RWPE2 (cell line): Measurements from ENCODE around the gene SIX3.

Source experiments
- ATAC-seq: fragments of 200-7000 bp; cut with Tn5 transposase; 3 replicates; pipeline ENCODE4 v1.9.1; 2021; ENCODE audit warnings: low read depth
- DNase-seq: peaks from one replicate; pipeline ENCODE4 v3.0.0-alpha.2; 2020; ENCODE audit warnings: low spot score
- H3K27ac ChIP-seq: fragments of 450-650 bp; 2 replicates; pipeline ENCODE4 v1.5.1; 2017; ENCODE audit warnings: mild to moderate bottlenecking; ENCODE audit not compliant: poor library complexity, severe bottlenecking
- H3K27me3 ChIP-seq: fragments of 250-450 bp; sonication (Bioruptor Pico); 2 replicates; pipeline ENCODE4 v1.5.1; 2021; ENCODE audit warnings: mild to moderate bottlenecking, moderate library complexity; ENCODE audit not compliant: insufficient read depth, poor library complexity, severe bottlenecking
- H3K36me3 ChIP-seq: fragments of 250-450 bp; sonication (Bioruptor Pico); 2 replicates; pipeline ENCODE4 v1.5.1; 2020; ENCODE audit warnings: low read depth, mild to moderate bottlenecking, moderate library complexity
- H3K4me1 ChIP-seq: fragments of 250-450 bp; sonication (Bioruptor Pico); 2 replicates; pipeline ENCODE4 v1.5.1; 2021; ENCODE audit warnings: mild to moderate bottlenecking, moderate library complexity; ENCODE audit not compliant: insufficient read depth, poor library complexity, severe bottlenecking
- H3K4me3 ChIP-seq: fragments of 250-450 bp; sonication (Bioruptor Pico); 2 replicates; pipeline ENCODE4 v1.5.1; 2021; ENCODE audit warnings: mild to moderate bottlenecking, moderate library complexity; ENCODE audit not compliant: severe bottlenecking
- H3K9me3 ChIP-seq: fragments of 250-450 bp; sonication (Bioruptor Pico); 2 replicates; pipeline ENCODE4 v1.5.1; 2021; ENCODE audit warnings: mild to moderate bottlenecking, moderate library complexity; ENCODE audit not compliant: severe bottlenecking
- TF ChIP-seq, protein P1 (sequence below): fragments of 450-650 bp; IDR thresholded peaks from one replicate; pipeline ENCODE4 v1.5.1; 2017; ENCODE audit warnings: mild to moderate bottlenecking, moderate library complexity; ENCODE audit not compliant: poor library complexity, severe bottlenecking

SIX3 gene

GRCh38 chr2:44972771-44973535, 31.5 kb downstream of the SIX3 start:
- no peak for ATAC-seq
- TF ChIP-seq, protein P1, sequence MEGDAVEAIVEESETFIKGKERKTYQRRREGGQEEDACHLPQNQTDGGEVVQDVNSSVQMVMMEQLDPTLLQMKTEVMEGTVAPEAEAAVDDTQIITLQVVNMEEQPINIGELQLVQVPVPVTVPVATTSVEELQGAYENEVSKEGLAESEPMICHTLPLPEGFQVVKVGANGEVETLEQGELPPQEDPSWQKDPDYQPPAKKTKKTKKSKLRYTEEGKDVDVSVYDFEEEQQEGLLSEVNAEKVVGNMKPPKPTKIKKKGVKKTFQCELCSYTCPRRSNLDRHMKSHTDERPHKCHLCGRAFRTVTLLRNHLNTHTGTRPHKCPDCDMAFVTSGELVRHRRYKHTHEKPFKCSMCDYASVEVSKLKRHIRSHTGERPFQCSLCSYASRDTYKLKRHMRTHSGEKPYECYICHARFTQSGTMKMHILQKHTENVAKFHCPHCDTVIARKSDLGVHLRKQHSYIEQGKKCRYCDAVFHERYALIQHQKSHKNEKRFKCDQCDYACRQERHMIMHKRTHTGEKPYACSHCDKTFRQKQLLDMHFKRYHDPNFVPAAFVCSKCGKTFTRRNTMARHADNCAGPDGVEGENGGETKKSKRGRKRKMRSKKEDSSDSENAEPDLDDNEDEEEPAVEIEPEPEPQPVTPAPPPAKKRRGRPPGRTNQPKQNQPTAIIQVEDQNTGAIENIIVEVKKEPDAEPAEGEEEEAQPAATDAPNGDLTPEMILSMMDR, result no peak
- no peaks in the 10 kb centered on the region for H3K9me3 ChIP-seq
- H3K4me3 ChIP-seq, result no peak overlapping the region
- H3K27me3 ChIP-seq, result no peaks in the 10 kb centered on the region
- no peak for DNase-seq
- no peak overlapping the region for H3K27ac ChIP-seq
- H3K36me3 ChIP-seq, result no peaks in the 10 kb centered on the region
- H3K4me1 ChIP-seq, result no peaks in the 10 kb centered on the region

DNA sequence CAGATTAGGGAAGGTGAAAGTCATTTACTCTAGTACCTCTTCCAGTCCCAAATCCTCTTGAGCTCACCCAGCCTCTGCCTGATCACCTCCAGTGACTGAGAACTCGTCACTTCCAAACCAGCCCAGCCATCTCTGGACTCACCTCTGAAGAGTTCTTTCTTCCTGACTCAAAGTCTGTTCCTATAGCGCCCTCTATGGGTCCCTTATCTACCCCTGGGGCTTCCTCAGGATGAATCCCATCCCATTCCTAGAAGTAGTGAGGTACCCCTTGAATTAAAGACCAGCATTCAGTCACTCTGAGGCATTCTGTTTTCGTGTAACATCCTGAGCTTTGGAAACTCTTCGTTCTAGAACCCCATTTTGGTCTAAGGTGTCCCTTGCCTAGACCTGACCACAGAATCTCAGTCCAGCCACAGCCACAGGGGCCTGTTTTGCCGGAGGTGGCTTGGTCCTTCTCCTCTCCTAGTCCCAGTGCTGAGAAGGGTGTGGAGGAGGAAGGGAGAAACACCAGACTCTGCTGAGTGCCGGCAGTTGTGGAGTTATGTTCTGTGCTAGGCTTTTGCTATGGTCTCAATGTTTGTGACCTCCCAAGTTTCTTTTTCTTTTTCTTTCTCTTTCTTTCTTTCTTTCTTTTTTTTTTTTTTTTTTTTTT, 32.7 kb downstream of the SIX3 start:
- ATAC-seq (peak; percentile 55; the same call in 2 of the 3 replicates), DNase-seq (no peak)
- H3K27ac ChIP-seq, result no peak overlapping the region
- no peaks in the 10 kb centered on the region for H3K9me3 ChIP-seq
- no peaks in the 10 kb centered on the region for H3K36me3 ChIP-seq
- TF ChIP-seq, protein P1, result peak; percentile 53
- H3K4me3 ChIP-seq, result no peak overlapping the region
- H3K4me1 ChIP-seq, result no peaks in the 10 kb centered on the region
- no peaks in the 10 kb centered on the region for H3K27me3 ChIP-seq

GRCh38 chr2:44975571-44976450, 34.3 kb downstream of the SIX3 start:
- DNase-seq (no peak), ATAC-seq (no peak)
- H3K27me3 ChIP-seq, result no peaks in the 10 kb centered on the region
- no peaks in the 10 kb centered on the region for H3K36me3 ChIP-seq
- TF ChIP-seq, protein P1, result no peak
- H3K9me3 ChIP-seq, result no peaks in the 10 kb centered on the region
- no peak overlapping the region for H3K4me3 ChIP-seq
- H3K4me1 ChIP-seq, result no peaks in the 10 kb centered on the region
- no peak overlapping the region for H3K27ac ChIP-seq

DNA sequence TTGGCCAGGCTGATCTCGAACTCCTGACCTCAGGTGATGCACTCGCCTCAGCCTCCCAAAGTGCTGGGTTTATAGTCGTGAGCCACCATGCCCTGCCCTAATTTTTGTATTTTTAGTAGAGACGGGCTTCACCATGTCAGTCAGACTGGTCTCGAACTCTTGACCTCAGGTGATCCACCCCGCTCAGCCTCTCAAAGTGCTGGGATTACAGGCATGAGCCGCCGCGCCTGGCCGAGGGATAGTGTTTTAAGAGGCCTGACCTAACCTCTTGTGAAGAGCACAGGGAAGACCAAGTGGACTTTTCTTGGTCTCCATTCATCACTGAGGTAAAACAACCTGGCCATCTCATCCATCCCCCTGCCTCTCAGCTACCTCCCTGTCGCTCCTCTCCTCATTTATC, 38.1 kb downstream of the SIX3 start:
- TF ChIP-seq, protein P1, result no peak
- H3K4me1 ChIP-seq, result no peaks in the 10 kb centered on the region
- H3K27ac ChIP-seq, result no peak overlapping the region
- no peaks in the 10 kb centered on the region for H3K9me3 ChIP-seq
- H3K36me3 ChIP-seq, result no peaks in the 10 kb centered on the region
- no peaks in the 10 kb centered on the region for H3K27me3 ChIP-seq
- DNase-seq (no peak), ATAC-seq (no peak)
- no peak overlapping the region for H3K4me3 ChIP-seq
